AG04449 (cell line): ENCODE data around the gene MUSTN1.

Experiments used
- CTCF ChIA-PET: fragments of 350-600 bp; formaldehyde crosslinking; extraction: SDS; loops from one replicate; lab custom pipeline; 2021; ENCODE audit warnings: antibody characterized with exemption; lab: Yijun Ruan, JAX
- POLR2A ChIA-PET: fragments of 400-600, 350-600 bp; formaldehyde crosslinking; extraction: SDS; loops from one replicate; lab custom pipeline; 2020; ENCODE audit warnings: antibody characterized with exemption, inconsistent platforms; lab: Yijun Ruan, JAX
- DNase-seq: peaks from one replicate; pipeline ENCODE4 v3.0.0-alpha.2; 2010; ENCODE audit warnings: low read depth, low spot score
- H3K4me3 ChIP-seq: 2 replicates; pipeline ENCODE4 v1.5.1; 2011; ENCODE audit warnings: low read depth, mild to moderate bottlenecking, control low read depth, low read length
- CTCF ChIP-seq: IDR thresholded peaks from one replicate; pipeline ENCODE4 v1.5.1; 2011; ENCODE audit warnings: mild to moderate bottlenecking, moderate library complexity, low read length, control low read depth, inconsistent platforms; ENCODE audit not compliant: insufficient read depth; ENCODE audit errors: missing control alignments

The MUSTN1 gene

GRCh38 chr3:52798376-52798977 lies 36.3 kb downstream of the MUSTN1 start:
- no peak overlapping the region for H3K4me3 ChIP-seq
- CTCF ChIA-PET = interaction anchor here (0.8 to 1.0 kb wide), 3 partner anchors 9 to 25 kb away, joined by 3 to 4 read pairs (median 3); no protein-coding TSS in a partner anchor
- POLR2A ChIA-PET = no interaction called here
- no peak for TF ChIP-seq CTCF
- DNase-seq = no peak

DNA sequence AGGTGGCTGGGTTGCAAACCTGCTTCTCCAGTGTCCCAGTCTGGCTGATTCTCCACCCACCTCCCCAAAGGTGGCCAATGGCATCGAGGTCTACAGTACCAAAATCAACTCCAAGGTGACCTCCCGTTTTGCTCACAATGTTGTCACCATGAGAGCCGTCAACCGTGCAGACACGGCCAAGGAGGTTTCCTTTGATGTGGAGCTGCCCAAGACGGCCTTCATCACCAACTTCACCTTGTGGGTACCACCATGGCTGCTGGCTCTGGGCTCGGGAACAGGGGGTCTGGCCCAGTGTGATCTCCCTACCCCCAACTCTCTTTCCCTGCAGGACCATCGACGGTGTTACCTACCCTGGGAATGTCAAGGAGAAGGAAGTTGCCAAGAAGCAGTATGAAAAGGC lies 38.4 kb downstream of the MUSTN1 start:
- TF ChIP-seq CTCF = no peak
- no peak overlapping the region for H3K4me3 ChIP-seq
- ChIA-PET CTCF (interaction anchor here (0.9 to 1.2 kb wide), 2 partner anchors 23 to 52 kb away, joined by 3 to 4 read pairs; no protein-coding TSS in a partner anchor), POLR2A (no interaction called here)
- no peak for DNase-seq

DNA sequence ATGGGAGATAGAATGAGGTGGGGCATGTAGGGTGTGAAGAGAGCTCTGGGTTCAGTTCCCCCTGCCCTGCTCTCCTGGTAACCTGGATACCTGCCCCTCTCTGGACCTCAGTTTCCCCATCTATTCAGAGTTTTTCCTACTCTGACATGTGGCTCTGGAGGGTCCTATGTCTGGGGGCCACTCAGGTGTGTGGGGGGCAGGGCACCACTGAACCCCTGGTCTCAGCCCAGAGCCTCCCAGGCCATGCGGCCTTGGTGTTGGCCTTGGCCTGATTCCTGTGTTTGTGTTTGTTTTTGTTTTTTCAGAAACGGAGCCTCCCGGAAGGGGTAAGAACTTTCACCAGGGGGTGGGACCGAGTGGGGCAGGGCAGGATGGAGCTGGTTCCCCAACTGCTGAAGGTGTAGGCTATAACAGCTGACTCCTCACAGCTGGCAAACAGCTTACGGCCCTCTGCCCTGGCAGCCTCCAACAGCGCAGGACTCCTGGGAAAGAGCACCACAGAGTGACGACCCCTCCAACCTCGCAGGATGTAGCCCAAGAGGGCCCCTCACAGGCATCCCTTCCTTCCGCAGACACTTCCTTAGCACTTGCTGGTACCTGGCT lies 39.4 kb downstream of the MUSTN1 start:
- DNase-seq = no peak
- POLR2A ChIA-PET = no interaction called here
- TF ChIP-seq CTCF = no peak
- H3K4me3 ChIP-seq = no peak overlapping the region
- CTCF ChIA-PET = interaction anchor here (1.7 kb wide), 1 partner anchor 26 kb away, joined by 7 read pairs; no protein-coding TSS in a partner anchor

DNA sequence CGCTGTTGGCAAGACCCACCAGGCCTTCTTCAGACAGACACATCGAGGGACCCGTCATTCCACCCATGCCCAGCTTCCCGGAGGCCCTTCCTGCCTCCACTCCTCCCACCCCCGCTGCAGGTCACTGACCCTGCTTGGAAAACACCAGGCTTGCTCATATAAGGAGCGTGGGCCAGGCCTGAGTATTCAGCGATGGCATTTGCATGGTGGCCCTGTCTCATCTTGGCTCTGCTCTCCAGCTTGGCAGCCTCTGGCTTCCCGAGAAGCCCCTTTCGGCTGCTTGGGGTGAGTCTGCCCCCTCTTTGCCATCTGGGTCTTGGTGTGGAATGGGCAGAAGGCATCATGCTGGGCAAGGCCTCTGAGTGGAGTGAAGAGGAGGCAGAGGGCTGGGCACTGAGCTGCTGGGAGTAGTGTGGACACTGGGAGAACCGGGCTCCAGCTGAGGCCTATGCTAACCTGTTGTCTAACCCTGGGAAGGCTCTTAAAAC lies 40.2 kb downstream of the MUSTN1 start, which contains the start of gene ITIH3:
ITIH3 (plus strand) TSS at position 185 of the 488 bp plus-strand sequence; CDS start at position 193, 8 bp downstream.
- H3K4me3 ChIP-seq = no peak within 1 kb of the TSS
- no peak for DNase-seq
- no peak for TF ChIP-seq CTCF
- ChIA-PET POLR2A (no interaction called here), CTCF (interaction anchor here (1.1 to 1.7 kb wide), 2 partner anchors 27 to 113 kb away, joined by 3 to 7 read pairs; no protein-coding TSS in a partner anchor)

- TF ChIP-seq CTCF = no peak
- CTCF ChIA-PET = interaction anchor here (1.1 to 1.7 kb wide), 3 partner anchors 18 to 114 kb away, joined by 3 to 7 read pairs (median 3); no protein-coding TSS in a partner anchor
Measured at GRCh38 chr3:52793702-52794611, 40.9 kb downstream of the MUSTN1 start.

More at GRCh38 chr3:52793702-52794611, 40.9 kb downstream of the MUSTN1 start:
- no peak for DNase-seq
- H3K4me3 ChIP-seq = no peak overlapping the region
- POLR2A ChIA-PET = no interaction called here
